ENCODE results near the gene CACHD1. TPM values are rescaled to one million over a fixed set of nuclear protein-coding genes. Genes with fewer than 3 reads are reported as not detected.

Gene CACHD1
- total RNA-seq (1 to 10 TPM; 2.1 to 4.2 (median 2.4) TPM), polyA plus RNA-seq (1 to 10 TPM in 1 of 2 donors, under 1 TPM in 1; 0.87 to 3.1 TPM)
- long read RNA-seq, donor 1, partial matches to known transcripts: 3 of 3 reads
- long read RNA-seq, donor 1, other reads (novel, unspliced or antisense): 0 of 3 reads
- long read RNA-seq, donor 2, full-length matches to known transcripts: 1 of 1 reads
- long read RNA-seq, donor 2, partial matches to known transcripts: 0 of 1 reads
- long read RNA-seq, donor 2, other reads (novel, unspliced or antisense): 0 of 1 reads
- long read RNA-seq, donor 3, partial matches to known transcripts: 0 of 1 reads
- long read RNA-seq, donor 3, other reads (novel, unspliced or antisense): 1 of 1 reads

- H3K4me1 ChIP-seq: peaks cover 0 to 41% (median 18%) of the 10 kb centered on the region in 9 donors
- no peaks in the 10 kb centered on the region for H3K9me3 ChIP-seq
- H3K36me3 ChIP-seq: no peaks in the 10 kb centered on the region
- peak within 1 kb of the TSS; percentile 71 to 90 (median 80) for H3K27ac ChIP-seq
- peak within 1 kb of the TSS; percentile 55 to 83 (median 75) for H3K4me3 ChIP-seq
- peak; percentile 86 to 91 (median 88) for ATAC-seq
- peak; percentile 17 to 71 (median 51) for TF ChIP-seq CTCF (IDR thresholded peaks at IDR 0.05)
- peaks cover 0 to 52% (median 4%) of the 10 kb centered on the region in 7 donors for H3K27me3 ChIP-seq
- intact Hi-C loops (cut with DNase I): loop anchor here in 9 of 10 donors (5.0 to 10.0 kb wide), 14 partner anchors 42 to 355 kb away; no protein-coding TSS in a partner anchor
- peak; percentile 76 for DNase-seq
- 0% methylated on average over 75 to 82 of the region's 82 CpGs for WGBS, 2 donors
Observed at GRCh38 chr1:64469977-64470664, at the start of gene CACHD1. TSS of gene CACHD1 (plus strand) at chr1:64470129. CDS start at chr1:64470745, 616 bp downstream.

- H3K27me3 ChIP-seq: no peaks in the 10 kb centered on the region
- H3K9me3 ChIP-seq: no peaks in the 10 kb centered on the region
- H3K27ac ChIP-seq: no peak overlapping the region
- no peak for TF ChIP-seq CTCF (IDR thresholded peaks at IDR 0.05)
- H3K4me1 ChIP-seq: no peaks in the 10 kb centered on the region
- H3K36me3 ChIP-seq: no peaks in the 10 kb centered on the region
- H3K4me3 ChIP-seq: no peak overlapping the region
- DNase-seq (no peak), ATAC-seq (no peak)
- WGBS, 2 donors: 94% methylated on average over 4 of the region's 4 CpGs
- intact Hi-C loops (cut with DNase I): no loop called here
Observed at GRCh38 chr1:64421377-64421776, 48.6 kb upstream of the CACHD1 start.

- Histone ChIP-seq H3K4me3 (no peak overlapping the region), H3K27me3 (no peaks in the 10 kb centered on the region), H3K27ac (no peak overlapping the region), H3K9me3 (no peaks in the 10 kb centered on the region), H3K4me1 (no peaks in the 10 kb centered on the region), H3K36me3 (no peaks in the 10 kb centered on the region)
- intact Hi-C loops (cut with DNase I): no loop called here
- DNase-seq (no peak), ATAC-seq (no peak)
- TF ChIP-seq CTCF (IDR thresholded peaks at IDR 0.05): no peak
- WGBS, 2 donors: 46 to 62% methylated on average over 4 of the region's 4 CpGs
Observed at GRCh38 chr1:64423526-64423925, 46.4 kb upstream of the CACHD1 start.

- DNase-seq: no peak
- no peaks in the 10 kb centered on the region for H3K4me1 ChIP-seq
- H3K27ac ChIP-seq: no peak overlapping the region
- no peak for TF ChIP-seq CTCF (IDR thresholded peaks at IDR 0.05)
- 95 to 100% methylated on average over 1 of the region's 1 CpG for WGBS, 2 donors
- H3K36me3 ChIP-seq: no peaks in the 10 kb centered on the region
- no peak overlapping the region for H3K4me3 ChIP-seq
- ATAC-seq: no peak
- no peaks in the 10 kb centered on the region for H3K27me3 ChIP-seq
- intact Hi-C loops (cut with DNase I): no loop called here
- H3K9me3 ChIP-seq: no peaks in the 10 kb centered on the region
Observed at GRCh38 chr1:64424412-64424811, 45.5 kb upstream of the CACHD1 start.
